A673 (cell line): ENCODE data around the gene TMEM114.

Experiments
- EZH2 ChIP-seq: fragments of 200-600 bp; sonication (generic); IDR thresholded peaks from 2 replicates; pipeline ENCODE4 v1.6.1; 2017; ENCODE audit warnings: borderline replicate concordance, low read depth, mild to moderate bottlenecking, mixed read lengths, antibody characterized with exemption, low read length; ENCODE audit not compliant: poor library complexity, severe bottlenecking
- TF ChIP-seq, protein P1 (sequence below): fragments of 300-800, 200-600 bp; sonication (generic); conservative IDR thresholded peaks from 2 replicates; pipeline ENCODE4 v1.5.1; 2017; ENCODE audit warnings: low read depth, mild to moderate bottlenecking, antibody characterized with exemption, low read length, moderate library complexity, mixed read lengths

DNA sequence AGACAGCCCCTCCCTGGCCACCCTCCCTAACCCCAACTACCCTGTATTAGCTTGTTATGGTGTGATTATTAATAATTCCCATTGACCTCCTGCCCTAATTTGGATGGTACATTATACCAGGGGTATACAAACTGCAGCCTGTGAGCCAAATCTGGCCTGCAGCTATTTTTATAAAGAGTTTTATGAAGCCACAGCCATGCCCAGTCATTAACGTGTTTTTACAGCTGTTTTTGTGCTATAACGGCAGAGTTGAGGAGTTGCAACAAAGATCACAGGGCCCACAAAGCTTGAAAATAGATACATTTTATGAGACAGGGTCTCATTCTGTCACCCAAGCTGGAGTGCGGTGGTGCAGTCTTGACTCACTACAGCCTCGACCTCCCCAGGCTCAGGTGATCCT, 37.1 kb upstream of the TMEM114 start:
- TF ChIP-seq, protein P1, sequence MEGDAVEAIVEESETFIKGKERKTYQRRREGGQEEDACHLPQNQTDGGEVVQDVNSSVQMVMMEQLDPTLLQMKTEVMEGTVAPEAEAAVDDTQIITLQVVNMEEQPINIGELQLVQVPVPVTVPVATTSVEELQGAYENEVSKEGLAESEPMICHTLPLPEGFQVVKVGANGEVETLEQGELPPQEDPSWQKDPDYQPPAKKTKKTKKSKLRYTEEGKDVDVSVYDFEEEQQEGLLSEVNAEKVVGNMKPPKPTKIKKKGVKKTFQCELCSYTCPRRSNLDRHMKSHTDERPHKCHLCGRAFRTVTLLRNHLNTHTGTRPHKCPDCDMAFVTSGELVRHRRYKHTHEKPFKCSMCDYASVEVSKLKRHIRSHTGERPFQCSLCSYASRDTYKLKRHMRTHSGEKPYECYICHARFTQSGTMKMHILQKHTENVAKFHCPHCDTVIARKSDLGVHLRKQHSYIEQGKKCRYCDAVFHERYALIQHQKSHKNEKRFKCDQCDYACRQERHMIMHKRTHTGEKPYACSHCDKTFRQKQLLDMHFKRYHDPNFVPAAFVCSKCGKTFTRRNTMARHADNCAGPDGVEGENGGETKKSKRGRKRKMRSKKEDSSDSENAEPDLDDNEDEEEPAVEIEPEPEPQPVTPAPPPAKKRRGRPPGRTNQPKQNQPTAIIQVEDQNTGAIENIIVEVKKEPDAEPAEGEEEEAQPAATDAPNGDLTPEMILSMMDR, result no peak
- no peak for TF ChIP-seq EZH2
